Putamen (tissue), 1 donor: ENCODE measurements around the gene TRAF1.

Experiments used
- DNase-seq: peaks from one replicate; pipeline ENCODE4 v3.0.0-alpha.2; 2016; ENCODE audit warnings: low spot score

Gene TRAF1

DNA sequence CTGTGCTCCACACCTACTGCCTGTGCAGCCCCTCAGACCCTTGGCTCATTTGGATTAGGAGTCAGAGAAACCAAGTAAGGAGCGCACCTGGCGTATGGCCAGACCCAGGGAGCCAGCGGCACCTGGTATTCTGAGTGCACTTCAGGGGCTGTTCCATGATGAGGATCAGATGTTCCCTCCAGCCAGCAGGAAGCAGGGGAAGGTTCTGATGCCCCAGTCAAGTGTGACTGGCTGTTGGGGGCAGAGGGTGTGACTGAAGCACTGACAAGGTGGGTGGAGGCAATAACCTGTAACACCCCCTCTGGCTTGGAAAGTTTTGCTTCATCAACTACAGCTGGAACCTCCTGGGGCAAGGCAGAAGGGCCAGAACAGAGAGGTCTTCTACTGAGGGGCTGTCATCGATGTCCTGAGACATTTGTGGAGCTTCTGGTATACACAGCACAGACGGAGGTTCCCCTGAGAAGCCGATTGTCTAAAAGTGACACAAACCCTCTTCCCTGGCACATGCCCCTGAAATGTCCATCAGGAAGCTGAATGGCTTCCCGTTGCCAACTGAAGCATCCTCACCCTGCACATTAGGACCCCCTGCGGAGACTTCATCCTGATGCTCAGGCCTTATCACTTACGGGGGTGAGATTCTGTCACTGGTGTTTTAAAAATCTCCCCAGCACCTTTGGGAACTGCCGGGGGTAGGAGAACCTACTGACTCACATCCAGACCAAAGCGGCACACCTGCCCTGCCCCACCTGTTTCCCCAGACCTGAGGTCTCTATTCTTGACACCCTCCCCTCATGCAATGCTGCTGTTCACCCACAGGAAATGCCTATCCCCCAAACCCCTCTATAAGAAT is 21.1 kb downstream of the TRAF1 start:
- no peak for DNase-seq

DNA sequence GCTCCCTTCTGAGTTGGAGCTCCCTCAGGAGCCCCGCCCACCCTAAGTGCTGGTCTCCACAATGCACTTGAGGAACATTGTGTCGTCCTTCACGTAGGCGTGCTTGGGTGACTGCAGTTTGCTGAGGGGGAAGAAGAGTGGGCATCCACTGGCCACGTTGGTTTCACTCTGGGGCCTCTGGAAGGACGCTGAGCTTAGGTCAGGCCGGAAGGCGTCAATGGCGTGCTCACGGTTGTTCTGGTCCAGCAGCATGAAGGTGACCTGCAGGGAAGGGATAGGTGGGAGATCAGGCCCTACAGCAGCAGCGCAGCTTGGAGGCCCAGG is 21.7 kb downstream of the TRAF1 start:
- no peak for DNase-seq

DNA sequence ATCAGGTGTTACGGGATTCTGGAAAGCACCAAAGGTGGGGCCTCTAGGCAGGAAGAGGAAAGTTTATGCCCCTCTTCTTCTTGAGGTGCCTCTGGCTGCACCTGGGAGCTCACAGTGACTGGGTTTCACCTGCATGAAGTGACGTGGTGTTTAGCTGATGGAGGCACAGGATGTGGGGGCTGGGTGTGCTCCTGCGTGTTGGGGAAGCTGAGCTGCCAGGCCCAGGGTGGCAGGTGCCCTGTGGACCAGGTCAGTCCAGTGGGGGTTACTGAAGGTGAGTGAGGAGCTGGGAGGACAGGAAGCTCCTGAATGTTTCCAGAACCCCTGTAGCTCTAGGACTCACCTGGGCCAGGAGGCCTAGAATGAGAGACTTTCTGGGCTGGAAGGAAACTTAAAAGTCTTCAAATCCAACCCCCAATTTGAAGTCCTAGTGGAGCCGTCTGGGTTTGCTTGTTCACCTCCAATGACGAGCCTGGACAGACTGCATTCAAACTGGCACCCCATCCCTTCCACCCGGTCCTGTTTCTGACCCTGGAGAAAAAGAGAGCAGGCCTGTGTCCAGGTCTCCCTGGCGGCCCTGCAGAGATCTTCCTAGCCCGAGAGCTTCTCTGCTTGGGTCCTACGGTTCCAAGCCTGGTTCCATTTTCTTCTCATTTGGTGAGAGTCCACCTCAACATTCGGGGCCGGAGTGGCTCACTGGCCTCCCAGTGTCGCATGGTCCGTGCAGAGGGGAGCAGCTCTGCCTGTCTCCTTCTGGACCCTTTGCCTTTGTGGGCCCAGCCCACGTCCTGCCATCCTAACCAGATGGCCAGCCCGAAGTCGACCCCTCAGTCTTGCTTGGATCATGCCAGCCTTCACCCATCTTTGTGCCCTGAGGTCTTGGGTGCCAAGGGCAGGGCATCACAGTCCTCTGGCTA is 22.3 kb downstream of the TRAF1 start:
- DNase-seq: no peak

DNA sequence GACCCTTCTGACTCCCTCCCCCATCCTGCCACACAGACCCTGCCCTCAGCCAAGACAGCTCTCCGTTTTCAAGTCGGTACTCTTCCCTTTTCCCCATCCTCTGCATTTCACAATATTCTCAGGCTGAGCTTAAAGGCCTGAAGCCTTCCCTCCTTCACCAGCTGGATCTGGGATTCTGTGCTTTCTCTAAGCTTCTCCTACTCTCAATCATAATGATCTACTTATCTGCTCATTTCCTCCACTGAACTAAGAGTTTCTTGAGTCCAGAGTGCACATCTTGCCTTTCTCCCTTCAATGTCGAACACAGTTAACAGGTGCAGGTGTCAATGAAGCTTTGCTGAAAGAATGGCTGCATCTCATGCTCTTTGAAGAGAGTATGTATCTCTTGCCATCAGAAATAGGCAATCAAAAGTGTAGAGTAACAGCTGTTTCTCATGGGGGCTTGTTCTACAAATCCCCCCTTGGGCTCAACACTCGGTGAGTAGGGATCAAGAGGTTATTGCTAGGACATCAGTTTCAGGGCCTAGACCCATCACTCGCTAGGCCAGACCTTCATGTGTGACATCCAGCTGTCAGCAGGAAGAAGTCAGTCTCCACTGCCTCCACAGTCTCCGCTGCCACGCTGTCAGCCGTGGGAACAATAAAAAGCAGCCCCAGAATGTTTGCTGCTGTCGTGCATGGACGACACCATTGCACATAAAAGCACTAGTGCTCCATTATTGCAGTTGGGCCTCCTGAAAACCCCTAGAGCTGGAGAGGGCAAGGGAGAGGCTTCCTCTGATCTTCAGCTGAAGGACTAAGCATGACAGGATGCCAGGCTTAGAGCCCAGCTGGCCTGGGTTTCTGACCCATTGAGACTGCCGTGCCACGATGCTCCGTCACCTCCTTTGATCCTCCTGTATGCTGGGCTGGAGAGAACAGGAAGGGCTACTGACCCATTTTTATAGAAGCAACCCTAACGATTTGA is 23.7 kb downstream of the TRAF1 start:
- no peak for DNase-seq

DNA sequence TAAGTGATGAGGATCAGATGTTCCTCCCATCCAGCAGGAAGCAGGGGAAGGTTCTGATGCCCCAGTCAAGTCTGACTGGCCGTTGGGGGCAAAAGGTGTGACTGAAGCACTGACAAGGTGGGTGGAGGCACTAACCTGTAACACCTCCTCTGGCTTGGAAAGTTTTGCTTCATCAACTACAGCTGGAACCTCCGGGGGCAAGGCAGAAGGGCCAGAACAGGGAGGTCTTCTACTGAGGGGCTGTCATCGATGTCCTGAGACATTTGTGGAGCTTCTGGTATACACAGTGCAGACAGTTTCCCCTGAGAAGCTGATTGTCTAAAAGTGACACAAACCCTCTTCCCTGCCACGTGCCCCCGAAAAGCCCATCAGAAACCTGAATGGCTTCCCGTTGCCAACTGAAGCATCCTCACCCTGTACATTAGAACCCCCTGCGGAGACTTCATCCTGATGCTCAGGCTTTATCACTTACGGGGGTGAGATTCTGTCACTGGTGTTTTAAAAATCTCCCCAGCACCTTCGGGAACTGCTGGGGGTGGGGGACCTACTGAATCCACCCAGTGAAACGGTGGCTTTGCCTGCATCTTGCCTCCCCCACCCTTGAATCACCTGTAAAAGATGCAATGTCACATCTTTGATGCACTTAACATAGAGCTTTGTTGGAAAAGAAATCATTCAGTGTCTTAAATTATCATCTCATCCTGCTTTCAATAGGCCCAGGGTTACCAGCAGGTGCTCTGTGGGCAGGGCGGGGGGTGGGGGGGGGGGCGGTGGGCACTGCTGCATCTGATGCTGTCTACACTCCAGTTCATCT is 24.6 kb downstream of the TRAF1 start:
- no peak for DNase-seq

DNA sequence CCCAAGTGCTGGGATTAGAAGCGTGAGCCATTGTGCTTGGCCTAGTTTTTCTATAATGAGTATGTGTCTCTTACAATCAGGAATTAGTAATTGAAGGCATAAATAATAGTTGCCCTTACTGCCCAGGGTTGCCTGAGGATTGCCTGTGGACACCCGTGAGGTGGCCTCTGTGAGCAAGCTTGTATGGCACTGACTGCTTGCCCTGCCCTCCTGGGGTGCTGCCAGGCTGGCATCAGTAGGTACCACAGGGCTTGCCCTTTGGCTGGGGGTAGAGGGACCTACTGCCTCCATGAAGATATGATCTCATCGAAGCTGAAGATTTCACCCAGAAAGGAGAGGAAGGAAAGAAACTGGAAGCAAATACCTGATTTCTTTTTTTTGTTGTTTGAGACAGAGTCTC is 25.8 kb downstream of the TRAF1 start:
- no peak for DNase-seq

DNA sequence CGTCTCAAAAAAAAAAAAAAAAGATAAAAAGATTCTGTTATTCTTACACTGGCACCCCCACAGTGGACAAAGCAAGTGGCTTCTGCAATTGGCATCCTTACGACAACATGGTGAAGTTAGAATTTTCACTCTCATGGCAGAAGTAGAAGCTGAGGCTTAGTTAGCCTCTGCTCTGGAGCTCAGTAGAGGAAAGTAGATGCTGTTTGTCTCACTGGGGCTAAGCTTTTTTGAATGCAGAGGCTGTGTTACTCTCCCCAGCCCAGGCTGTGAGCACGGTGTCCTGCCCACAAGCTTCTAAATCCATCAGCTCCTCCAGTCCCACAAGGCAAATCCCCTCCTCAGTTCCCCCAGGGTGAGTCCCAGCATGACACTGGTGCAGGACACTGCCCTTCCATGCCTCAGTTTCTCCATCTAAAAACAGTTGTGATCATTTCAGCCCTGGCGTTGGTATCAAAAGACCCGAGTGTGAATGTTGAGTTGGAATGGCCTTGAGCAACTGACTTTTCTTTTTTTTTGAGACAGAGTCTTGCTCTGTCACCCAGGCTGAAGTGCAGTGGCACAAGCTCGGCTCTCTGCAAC is 27.0 kb downstream of the TRAF1 start:
- no peak for DNase-seq

DNA sequence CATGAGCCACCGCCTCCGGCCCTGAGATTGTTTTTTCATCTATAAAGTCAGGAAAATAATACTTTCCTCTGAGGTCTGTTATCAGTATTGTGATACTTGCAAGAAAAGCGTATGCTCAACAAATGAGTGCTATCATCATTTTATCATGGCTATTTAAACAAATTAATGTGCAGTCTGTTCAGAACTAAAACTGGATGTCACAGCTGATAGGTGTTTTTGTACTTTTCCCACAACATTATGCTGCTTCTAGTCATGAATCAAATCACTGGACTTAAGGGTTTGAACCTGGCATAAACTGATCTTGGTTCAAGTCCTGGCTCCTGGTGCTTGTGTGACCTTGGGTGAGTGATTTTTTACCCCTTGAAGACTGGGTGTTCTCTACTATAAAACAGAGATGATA is 28.2 kb downstream of the TRAF1 start:
- no peak for DNase-seq

DNA sequence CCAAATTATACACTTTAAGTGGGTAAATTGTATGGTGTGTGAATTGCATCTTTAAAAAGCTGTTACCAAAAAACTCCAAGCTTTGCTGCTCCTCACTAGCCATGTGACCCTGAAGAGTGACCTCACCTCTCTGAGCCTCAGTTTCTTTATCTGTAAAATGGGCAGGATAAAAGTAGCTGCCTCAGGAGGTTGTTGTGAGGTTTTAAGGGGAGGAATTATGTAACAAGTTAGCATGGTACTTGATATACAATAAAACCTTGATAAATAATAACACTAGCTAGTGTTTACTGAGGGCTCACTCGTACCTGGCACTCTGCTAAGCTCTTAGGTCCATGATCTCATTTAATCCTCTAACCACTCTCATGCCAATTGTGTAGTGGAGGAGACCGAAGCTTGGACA is 30.6 kb downstream of the TRAF1 start:
- DNase-seq: no peak

DNA sequence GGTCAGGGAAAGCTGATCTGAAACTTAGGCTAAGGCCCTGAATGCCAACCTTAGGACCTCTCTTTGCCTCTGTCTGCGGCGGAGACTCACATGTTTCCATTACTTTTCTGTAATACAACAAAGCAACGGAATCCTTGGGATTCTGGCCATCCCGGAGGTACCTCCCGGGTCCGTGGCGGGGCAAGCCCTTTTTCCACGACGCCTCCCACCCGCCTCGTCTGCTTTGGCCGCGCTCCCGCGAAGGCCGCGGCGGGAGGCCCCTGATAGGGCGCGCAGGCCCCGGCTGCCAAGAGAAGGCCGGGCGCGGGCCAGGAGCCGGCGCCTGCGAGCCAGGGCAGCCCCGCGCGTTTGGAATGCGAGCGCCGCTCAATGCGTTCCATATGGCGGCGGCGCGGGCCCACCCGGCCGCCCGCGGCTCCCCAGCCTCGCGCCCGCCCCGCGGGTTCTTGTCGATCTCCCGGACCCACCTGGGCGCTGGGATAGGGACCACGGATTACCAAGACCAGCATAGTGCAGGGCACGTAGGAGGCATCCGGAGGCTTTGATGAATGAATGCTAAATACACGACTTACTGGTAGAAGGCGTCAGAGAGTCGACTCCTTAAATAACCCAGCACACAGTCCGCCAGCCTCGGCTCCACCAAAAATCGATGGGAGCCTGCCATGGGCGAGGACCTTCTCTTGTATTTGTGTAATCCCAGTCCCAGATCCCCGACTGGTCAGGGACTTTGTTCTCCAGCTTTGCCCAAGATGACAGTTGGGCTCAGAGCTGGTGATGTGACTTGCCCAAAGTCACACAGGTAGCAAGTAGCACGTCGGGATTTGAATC is 32.1 kb downstream of the TRAF1 start:
- no peak for DNase-seq

DNA sequence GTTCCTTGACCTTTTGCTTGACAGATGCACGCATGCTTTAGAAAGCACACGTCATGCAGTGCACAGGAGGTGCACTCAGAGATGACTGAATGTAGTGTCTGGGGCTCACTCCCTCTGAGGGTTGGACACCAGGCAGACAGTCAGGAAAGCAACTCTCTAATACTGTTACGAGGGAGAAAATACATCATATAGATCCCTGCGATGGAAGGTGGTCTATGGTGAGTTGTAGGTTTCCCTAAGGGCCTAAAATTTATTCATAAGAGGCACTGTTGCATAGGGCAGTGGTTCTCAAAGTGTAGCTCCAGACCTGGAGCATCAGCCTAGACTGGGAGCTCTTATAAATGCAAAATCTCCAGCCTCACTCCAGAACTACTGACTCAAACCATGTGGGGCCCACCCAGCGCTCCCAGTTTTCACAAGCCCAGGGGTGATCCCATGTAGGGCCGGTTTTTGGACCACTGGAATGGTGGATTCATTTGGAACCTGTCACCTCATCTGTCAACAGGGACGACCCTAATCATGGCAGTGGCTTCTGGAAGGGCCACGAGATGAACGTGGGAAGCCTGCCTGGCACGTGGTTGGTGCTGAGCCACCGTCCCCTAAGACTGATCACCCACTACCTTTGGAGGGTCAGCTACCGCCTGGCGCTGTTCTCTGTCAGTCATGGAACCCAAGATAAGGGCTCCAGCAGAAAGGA is 32.8 kb downstream of the TRAF1 start:
- DNase-seq: no peak

DNA sequence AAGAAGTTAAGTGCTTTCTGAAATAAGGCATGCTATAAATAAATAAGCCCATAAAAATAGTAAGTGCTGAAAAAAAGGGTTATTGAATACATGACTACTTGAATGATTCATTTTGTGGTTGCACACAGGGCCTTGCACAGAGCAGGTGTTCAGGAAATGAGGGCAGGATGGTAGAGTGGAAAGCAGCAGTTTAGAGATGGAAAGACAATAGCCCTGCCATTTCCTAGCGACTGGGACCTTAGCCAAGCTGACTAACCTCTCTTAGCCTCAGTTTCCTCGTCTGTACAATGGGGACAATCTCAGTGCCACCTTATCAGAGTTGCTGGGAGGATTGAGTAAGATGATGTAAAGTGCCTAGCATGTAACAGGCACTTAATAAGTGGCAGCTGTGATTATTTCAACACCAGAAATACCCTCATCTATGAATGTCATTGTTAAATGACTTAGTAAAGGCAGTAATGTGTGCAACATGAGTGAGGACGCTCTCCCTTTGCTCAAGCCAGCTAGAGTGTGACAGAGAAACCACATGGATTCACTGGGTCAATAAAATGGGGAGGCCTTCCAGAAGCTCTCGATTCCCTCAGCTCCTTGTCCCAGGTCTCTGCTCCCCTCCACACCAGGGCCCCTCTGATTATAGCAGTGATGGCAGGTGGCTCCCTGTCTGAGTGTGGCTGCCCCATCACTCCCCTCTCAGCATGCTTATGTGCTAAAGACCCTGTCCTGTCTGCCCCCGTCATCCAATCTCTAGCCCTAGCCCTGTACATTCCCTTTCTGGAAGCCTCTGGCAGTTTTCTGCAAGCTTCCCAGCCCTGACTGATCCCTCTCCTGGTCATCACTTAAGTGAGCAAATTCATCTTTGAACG is 33.6 kb downstream of the TRAF1 start:
- DNase-seq: no peak

DNA sequence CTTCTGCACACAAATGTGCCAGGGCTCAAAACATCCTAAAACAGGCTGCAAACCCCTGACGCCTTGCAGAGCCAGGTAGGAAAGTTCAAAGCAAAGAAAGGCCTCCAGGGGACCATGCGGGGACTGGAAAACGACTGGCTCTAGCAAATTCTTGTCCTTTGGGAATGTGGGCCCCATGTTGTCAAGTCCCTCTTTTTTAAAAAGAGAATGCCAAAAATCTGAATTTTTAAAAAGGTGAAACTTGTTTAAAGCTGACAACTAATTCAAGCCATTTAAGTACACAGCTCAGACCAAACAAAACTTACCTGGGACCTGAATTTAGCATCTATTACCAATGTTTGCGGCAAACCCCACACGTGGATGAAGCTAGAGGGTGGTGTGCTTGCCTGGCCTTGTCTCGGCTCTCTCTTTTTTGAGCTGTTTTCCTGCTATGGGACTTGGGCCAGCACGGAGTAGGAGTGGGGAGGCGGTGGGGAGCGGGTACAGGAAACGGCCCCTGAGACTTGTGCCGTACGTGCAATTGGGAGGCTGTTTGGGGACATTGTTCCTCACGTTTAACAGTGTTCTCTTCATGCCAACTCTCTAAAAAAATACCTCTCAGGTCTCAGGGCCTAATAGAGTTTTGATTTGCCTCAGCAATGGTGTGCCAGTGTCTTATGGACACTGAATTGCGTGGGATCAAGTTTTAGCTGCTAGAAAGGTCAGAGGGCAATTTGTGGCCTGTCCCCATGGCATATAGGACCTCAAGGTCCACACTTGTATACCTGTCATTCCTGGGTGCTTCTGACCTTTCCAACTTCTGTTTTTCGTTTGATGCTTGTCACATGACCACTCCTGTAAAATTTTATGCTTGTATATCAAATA is 34.5 kb downstream of the TRAF1 start:
- no peak for DNase-seq

DNA sequence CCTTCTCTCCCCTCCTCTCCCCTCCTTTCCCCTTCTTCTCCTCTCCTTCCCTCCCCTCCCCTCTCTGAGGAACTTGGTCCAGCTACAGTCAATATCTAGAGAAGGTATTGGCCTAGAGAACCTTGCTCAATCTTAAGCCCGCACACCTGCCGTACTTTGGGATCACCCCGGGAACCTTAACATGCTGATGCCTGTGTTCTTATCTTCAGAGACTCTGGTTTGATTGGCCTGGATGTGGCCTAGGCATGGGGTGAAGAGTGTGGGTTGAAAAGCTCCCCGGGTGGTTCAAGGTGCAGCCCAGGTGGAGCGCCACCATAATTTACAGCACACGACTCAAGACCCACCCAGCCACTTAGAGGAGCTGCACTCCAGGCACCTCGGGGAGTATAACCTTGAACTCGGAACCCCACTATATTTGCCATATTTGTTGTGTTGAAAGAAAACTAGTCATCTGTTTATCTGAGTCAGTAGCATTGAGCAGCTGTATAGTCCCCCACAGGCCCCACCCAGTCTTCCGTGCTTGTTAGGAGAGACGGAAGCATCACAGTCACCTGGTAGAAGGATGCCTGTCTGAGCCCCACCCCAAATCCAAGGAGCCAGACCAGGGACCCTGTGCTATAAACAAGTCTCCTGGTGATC is 35.2 kb downstream of the TRAF1 start:
- no peak for DNase-seq

DNA sequence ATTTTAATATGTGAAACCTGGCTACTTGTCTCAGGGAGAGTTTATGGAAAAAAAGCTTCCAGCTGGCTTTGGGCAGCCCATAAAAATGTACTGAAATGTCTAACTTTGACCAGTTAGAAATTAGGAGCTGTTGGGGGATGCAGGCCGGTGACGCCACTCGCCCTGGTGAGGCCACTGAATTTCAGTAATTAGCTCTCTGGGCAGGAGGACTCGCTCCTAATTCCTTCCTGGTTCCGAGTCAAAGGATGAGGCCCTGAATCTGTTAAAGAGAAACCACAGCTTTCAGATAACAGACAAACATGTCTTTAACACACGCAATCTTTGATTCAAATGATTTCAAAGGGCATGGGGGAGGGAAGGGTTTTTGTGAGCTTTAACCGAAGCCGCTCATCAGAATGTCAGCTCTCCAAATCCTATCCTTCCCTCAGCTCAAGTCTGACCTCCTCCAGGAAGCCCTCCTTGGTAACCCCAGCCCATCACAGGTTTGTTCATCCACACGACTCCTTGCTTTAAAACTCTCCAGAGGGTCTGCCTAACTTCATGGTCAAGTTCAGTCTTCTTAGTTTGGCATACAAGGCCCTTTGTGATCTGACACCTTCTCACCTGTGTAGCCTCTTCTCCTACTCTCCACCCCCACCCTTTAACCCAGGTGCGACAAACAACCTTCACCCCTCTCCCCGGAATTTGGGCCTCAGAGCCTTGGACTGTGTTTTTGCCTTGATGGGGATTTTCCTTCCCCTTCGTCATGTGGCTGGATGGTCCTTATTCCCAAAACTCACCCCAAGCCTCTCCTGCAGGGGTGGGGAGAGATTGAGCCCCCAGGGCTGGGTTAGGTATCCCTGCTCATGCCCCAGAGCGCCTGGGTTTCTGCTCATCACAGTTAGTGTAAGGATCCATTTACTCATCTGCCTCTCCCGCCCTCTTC is 36.0 kb downstream of the TRAF1 start:
- DNase-seq: no peak
